ENCODE results near the gene HIGD1C. TPM values are rescaled to one million over a fixed set of nuclear protein-coding genes. Genes with fewer than 3 reads are reported as not detected.
"Not testable (repeated sequence)": the region's sequence is repeated elsewhere in the genome, so short reads cannot be mapped to it uniquely, and the experiment has no call there.

Gene HIGD1C
- total and polyA plus RNA-seq, 2 donors, result not detected

DNA sequence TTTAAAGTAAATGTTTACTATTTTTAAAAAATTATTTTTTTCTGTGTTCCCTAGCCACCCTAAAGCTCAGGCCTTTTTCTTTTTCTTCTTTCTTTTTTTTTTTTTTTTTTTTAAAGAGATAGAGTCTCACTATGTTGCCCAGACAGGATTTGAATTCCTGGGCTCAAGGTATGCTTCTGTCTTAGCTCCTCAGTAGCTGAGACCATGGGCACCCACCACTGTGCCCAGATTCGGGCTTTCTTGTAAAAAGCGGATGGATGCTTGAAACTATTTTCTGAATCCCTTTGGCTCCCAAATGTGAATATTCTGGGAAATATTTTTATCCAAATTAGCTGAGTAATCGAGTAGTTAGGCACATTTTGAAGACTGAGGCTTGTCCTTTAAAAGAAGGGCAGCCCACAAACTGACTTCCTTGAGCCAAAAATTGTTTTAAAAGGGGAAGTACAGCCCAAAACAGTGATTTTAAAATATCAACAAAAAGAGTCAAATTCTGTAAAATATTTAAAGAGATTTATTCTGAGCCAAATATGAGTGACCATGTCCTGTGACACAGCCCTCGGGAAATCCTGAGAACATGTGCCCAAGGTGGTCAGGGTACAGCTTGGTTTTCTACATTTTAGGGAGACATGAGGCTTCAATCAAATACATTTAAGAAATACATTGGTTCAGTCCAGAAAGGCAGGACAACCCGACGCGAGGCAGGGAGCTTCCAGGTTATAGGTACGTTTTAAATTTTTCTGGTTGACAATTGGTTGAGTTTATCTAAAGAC is 28.8 kb upstream of the HIGD1C start:
- no peak overlapping the region for H3K4me3 ChIP-seq (ENCODE audit: low read length in 2 of 2)
- H3K27me3 ChIP-seq (ENCODE audit: control insufficient read depth in 2 of 2, insufficient read depth in 1 of 2, low read length in 1 of 2), result no peaks in the 10 kb centered on the region
- DNase-seq (ENCODE audit: low read depth in 6 of 9, low spot score in 9 of 9), result no peak
- WGBS, result 32% methylated on average over 8 of the region's 8 CpGs
- H3K9me3 ChIP-seq (ENCODE audit: control insufficient read depth in 2 of 2, insufficient read depth in 1 of 2, low read length in 1 of 2), result no peaks in the 10 kb centered on the region
- peak overlapping the region; percentile 60 to 95 for H3K27ac ChIP-seq (ENCODE audit: low read depth in 1 of 2, low read length in 1 of 2)
- H3K4me1 ChIP-seq (ENCODE audit: control insufficient read depth in 2 of 2, insufficient read depth in 2 of 2, low read length in 2 of 2), result peaks cover 23 to 44% of the 10 kb centered on the region in 2 donors
- no peaks in the 10 kb centered on the region for H3K36me3 ChIP-seq (ENCODE audit: control insufficient read depth in 2 of 2, insufficient read depth in 2 of 2, low read length in 1 of 2)

DNA sequence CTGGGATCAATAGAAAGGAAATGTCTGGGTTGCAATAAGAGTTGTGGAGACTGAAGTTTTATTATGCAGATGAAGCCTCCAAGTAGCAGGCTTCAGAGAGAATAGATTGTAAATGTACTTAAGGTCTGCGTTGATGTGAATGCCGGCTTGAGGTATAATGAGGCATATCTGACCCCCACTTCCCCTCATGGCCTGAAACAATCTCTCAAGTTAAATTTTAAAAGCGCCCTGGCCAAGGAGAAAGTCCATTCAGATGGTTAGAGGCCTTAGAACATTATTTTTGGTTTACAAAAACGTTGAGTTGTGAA is 28.3 kb upstream of the HIGD1C start:
- Histone ChIP-seq H3K36me3 (ENCODE audit: control insufficient read depth in 2 of 2, insufficient read depth in 2 of 2, low read length in 1 of 2) (no peaks in the 10 kb centered on the region), H3K4me1 (ENCODE audit: control insufficient read depth in 2 of 2, insufficient read depth in 2 of 2, low read length in 2 of 2) (peaks cover 28 to 50% of the 10 kb centered on the region in 2 donors), H3K4me3 (ENCODE audit: low read length in 2 of 2) (peak overlapping the region in 1 of 2 donors; percentile 42), H3K27me3 (ENCODE audit: control insufficient read depth in 2 of 2, insufficient read depth in 1 of 2, low read length in 1 of 2) (no peaks in the 10 kb centered on the region), H3K9me3 (ENCODE audit: control insufficient read depth in 2 of 2, insufficient read depth in 1 of 2, low read length in 1 of 2) (no peaks in the 10 kb centered on the region), H3K27ac (ENCODE audit: low read depth in 1 of 2, low read length in 1 of 2) (peak overlapping the region; percentile 91 to 95)
- no peak for DNase-seq (ENCODE audit: low read depth in 6 of 9, low spot score in 9 of 9)
- WGBS, result 4% methylated on average over 4 of the region's 4 CpGs

DNA sequence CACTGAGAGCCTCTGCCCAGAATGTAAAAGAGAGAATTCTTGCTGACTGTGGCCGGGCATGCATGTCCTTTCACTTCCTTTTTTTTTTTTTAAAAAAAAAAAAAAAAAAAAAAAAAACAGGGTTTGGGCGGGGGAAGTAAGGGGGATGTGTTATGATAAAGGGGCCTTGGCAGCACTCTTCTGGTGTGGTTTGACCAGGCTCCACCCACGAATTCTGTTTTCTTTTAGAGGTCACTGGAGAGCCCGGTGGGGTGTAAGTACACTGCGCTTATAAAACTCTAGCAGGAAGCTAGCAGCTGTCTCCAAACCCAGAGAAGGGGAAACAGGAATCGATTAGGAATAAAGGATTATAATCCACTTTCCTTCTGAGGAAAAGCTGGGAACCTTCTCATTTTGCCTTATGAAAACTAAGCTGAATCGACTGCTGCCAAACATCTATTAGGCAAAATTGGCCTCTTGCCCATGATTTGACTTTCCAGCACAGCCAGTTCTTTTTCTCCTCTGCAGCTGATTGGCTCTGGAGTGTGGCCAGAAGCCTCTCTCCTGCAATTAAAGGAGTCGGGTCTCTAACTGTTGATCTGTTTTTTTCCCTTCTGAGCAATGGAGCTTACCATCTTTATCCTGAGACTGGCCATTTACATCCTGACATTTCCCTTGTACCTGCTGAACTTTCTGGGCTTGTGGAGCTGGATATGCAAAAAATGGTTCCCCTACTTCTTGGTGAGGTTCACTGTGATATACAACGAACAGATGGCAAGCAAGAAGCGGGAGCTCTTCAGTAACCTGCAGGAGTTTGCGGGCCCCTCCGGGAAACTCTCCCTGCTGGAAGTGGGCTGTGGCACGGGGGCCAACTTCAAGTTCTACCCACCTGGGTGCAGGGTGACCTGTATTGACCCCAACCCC is 27.7 kb upstream of the HIGD1C start:
- peak overlapping the region; percentile 42 to 55 for H3K4me3 ChIP-seq (ENCODE audit: low read length in 2 of 2)
- H3K4me1 ChIP-seq (ENCODE audit: control insufficient read depth in 2 of 2, insufficient read depth in 2 of 2, low read length in 2 of 2), result peaks cover 28 to 50% of the 10 kb centered on the region in 2 donors
- no peaks in the 10 kb centered on the region for H3K27me3 ChIP-seq (ENCODE audit: control insufficient read depth in 2 of 2, insufficient read depth in 1 of 2, low read length in 1 of 2)
- under 1% methylated on average over 13 of the region's 13 CpGs for WGBS
- no peaks in the 10 kb centered on the region for H3K9me3 ChIP-seq (ENCODE audit: control insufficient read depth in 2 of 2, insufficient read depth in 1 of 2, low read length in 1 of 2)
- H3K27ac ChIP-seq (ENCODE audit: low read depth in 1 of 2, low read length in 1 of 2), result peak overlapping the region; percentile 91 to 95
- no peaks in the 10 kb centered on the region for H3K36me3 ChIP-seq (ENCODE audit: control insufficient read depth in 2 of 2, insufficient read depth in 2 of 2, low read length in 1 of 2)
- peak in 8 of 9 donors; percentile 33 to 72 (median 42) for DNase-seq (ENCODE audit: low read depth in 6 of 9, low spot score in 9 of 9)

DNA sequence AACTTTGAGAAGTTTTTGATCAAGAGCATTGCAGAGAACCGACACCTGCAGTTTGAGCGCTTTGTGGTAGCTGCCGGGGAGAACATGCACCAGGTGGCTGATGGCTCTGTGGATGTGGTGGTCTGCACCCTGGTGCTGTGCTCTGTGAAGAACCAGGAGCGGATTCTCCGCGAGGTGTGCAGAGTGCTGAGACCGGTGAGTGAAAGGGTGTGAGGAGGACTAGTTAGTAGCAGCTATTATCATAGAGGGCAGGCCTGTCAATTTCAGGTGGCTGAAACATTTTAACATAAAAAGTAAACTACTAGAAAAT is 27.0 kb upstream of the HIGD1C start:
- WGBS, result 1% methylated on average over 7 of the region's 7 CpGs
- H3K4me3 ChIP-seq (ENCODE audit: low read length in 2 of 2), result peak overlapping the region; percentile 42 to 55
- H3K27ac ChIP-seq (ENCODE audit: low read depth in 1 of 2, low read length in 1 of 2), result peak overlapping the region; percentile 72 to 95
- peaks cover 0 to 3% of the 10 kb centered on the region in 2 donors for H3K36me3 ChIP-seq (ENCODE audit: control insufficient read depth in 2 of 2, insufficient read depth in 2 of 2, low read length in 1 of 2)
- H3K4me1 ChIP-seq (ENCODE audit: control insufficient read depth in 2 of 2, insufficient read depth in 2 of 2, low read length in 2 of 2), result peaks cover 28 to 50% of the 10 kb centered on the region in 2 donors
- peak in 7 of 9 donors; percentile 25 to 87 (median 69) for DNase-seq (ENCODE audit: low read depth in 6 of 9, low spot score in 9 of 9)
- H3K27me3 ChIP-seq (ENCODE audit: control insufficient read depth in 2 of 2, insufficient read depth in 1 of 2, low read length in 1 of 2), result no peaks in the 10 kb centered on the region
- H3K9me3 ChIP-seq (ENCODE audit: control insufficient read depth in 2 of 2, insufficient read depth in 1 of 2, low read length in 1 of 2), result no peaks in the 10 kb centered on the region

DNA sequence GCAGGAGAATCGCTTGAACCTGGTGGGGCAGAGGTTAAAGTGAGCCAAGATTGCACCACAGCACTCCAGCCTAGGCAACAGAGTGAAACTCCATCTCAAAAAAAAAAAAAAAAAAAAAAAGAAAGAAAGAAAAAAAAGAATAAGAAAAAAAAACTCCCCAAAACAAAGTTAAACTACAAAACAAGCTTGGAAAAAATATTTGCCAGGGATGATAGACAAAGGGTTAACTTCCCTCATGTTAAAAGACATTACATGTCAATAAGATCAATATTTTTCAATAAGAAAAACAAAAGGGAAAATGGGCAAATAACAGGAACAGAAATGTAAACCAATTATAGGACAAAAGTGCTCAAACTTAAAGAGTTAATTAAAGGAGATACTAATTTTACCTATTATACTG is 26.4 kb upstream of the HIGD1C start:
- H3K27ac ChIP-seq (ENCODE audit: low read depth in 1 of 2, low read length in 1 of 2), result peak overlapping the region; percentile 54 to 95
- H3K27me3 ChIP-seq (ENCODE audit: control insufficient read depth in 2 of 2, insufficient read depth in 1 of 2, low read length in 1 of 2), result no peaks in the 10 kb centered on the region
- peaks cover 0 to 3% of the 10 kb centered on the region in 2 donors for H3K36me3 ChIP-seq (ENCODE audit: control insufficient read depth in 2 of 2, insufficient read depth in 2 of 2, low read length in 1 of 2)
- WGBS, result 47% methylated on average over 1 of the region's 1 CpG
- no peaks in the 10 kb centered on the region for H3K9me3 ChIP-seq (ENCODE audit: control insufficient read depth in 2 of 2, insufficient read depth in 1 of 2, low read length in 1 of 2)
- no peak for DNase-seq (ENCODE audit: low read depth in 6 of 9, low spot score in 9 of 9)
- peaks cover 28 to 50% of the 10 kb centered on the region in 2 donors for H3K4me1 ChIP-seq (ENCODE audit: control insufficient read depth in 2 of 2, insufficient read depth in 2 of 2, low read length in 2 of 2)
- peak overlapping the region; percentile 42 to 55 for H3K4me3 ChIP-seq (ENCODE audit: low read length in 2 of 2)

DNA sequence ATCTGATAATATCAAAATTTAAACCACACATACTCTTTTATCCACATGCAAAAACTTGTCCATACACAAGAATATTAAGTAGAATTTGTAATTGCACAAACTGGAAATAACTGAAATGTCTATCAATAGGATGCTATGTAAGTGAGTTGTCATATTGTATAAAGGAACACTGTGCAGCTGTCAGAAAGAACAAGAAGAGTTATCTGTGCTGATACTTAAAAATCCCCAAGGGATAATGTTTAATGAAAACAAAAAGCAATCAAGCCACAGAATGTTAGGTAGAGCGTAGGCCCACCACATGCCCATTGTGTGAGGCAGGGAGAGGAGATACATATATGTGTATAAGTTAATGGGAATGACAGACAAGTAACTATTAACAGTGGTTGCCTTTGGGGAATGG is 25.9 kb upstream of the HIGD1C start:
- no peaks in the 10 kb centered on the region for H3K27me3 ChIP-seq (ENCODE audit: control insufficient read depth in 2 of 2, insufficient read depth in 1 of 2, low read length in 1 of 2)
- H3K36me3 ChIP-seq (ENCODE audit: control insufficient read depth in 2 of 2, insufficient read depth in 2 of 2, low read length in 1 of 2), result peaks cover 3% of the 10 kb centered on the region in 2 donors
- WGBS, result 76% methylated on average over 1 of the region's 1 CpG
- peak overlapping the region in 1 of 2 donors; percentile 26 for H3K27ac ChIP-seq (ENCODE audit: low read depth in 1 of 2, low read length in 1 of 2)
- no peaks in the 10 kb centered on the region for H3K9me3 ChIP-seq (ENCODE audit: control insufficient read depth in 2 of 2, insufficient read depth in 1 of 2, low read length in 1 of 2)
- no peak for DNase-seq (ENCODE audit: low read depth in 6 of 9, low spot score in 9 of 9)
- peaks cover 28 to 50% of the 10 kb centered on the region in 2 donors for H3K4me1 ChIP-seq (ENCODE audit: control insufficient read depth in 2 of 2, insufficient read depth in 2 of 2, low read length in 2 of 2)
- peak overlapping the region; percentile 42 to 55 for H3K4me3 ChIP-seq (ENCODE audit: low read length in 2 of 2)

DNA sequence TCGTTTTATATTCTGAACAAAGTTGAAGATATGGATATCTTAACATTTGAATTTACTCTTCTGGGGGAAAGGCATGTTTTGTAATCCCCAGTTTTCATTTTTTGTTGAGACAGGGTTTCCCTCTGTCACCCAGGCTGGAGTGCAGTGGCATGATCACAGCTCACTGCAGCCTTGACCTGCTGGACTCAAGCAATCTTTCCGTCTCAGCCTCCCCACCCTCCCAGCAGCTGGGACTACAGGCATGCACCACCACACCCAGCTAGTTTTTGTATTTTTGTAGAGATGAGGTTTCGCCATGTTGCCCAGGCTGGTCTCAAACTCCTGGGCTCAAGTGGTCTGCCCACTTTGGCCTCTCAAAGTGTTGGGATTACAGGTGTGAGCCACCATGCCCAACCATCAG is 25.4 kb upstream of the HIGD1C start:
- 74% methylated on average over 3 of the region's 3 CpGs for WGBS
- DNase-seq (ENCODE audit: low read depth in 6 of 9, low spot score in 9 of 9), result not testable (repeated sequence)

DNA sequence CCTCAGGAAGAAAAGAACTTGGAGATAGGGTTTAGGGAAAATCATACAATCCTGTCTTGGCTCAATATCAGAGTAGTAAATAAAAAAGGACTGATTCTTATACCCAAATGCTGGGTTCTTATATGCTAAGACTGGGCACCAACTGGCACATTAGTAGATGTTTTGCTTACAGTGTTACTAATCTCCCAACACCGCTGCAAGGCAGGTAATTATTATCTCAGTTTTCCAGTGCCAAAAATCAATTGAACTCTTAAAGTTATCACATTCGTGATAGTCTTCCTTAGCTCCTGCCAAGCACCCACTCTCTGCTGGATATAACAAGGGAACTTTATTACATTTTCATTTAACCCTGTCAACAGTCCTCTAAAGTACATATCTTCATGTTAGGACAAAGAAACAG is 25.0 kb upstream of the HIGD1C start:
- H3K4me1 ChIP-seq (ENCODE audit: control insufficient read depth in 2 of 2, insufficient read depth in 2 of 2, low read length in 2 of 2), result peaks cover 30 to 50% of the 10 kb centered on the region in 2 donors
- 85% methylated on average over 2 of the region's 2 CpGs for WGBS
- no peak for DNase-seq (ENCODE audit: low read depth in 6 of 9, low spot score in 9 of 9)

More for the DNA sequence above, 25.4 kb upstream of the HIGD1C start:
- H3K4me3 ChIP-seq (ENCODE audit: low read length in 2 of 2), result peak overlapping the region; percentile 42 to 55
- H3K9me3 ChIP-seq (ENCODE audit: control insufficient read depth in 2 of 2, insufficient read depth in 1 of 2, low read length in 1 of 2); H3K27me3 ChIP-seq (ENCODE audit: control insufficient read depth in 2 of 2, insufficient read depth in 1 of 2, low read length in 1 of 2); H3K36me3 ChIP-seq (ENCODE audit: control insufficient read depth in 2 of 2, insufficient read depth in 2 of 2, low read length in 1 of 2): not testable (repeated sequence)
- peak overlapping the region in 1 of 2 donors; percentile 26 for H3K27ac ChIP-seq (ENCODE audit: low read depth in 1 of 2, low read length in 1 of 2)
- peaks cover 30 to 50% of the 10 kb centered on the region in 2 donors for H3K4me1 ChIP-seq (ENCODE audit: control insufficient read depth in 2 of 2, insufficient read depth in 2 of 2, low read length in 2 of 2)

DNA sequence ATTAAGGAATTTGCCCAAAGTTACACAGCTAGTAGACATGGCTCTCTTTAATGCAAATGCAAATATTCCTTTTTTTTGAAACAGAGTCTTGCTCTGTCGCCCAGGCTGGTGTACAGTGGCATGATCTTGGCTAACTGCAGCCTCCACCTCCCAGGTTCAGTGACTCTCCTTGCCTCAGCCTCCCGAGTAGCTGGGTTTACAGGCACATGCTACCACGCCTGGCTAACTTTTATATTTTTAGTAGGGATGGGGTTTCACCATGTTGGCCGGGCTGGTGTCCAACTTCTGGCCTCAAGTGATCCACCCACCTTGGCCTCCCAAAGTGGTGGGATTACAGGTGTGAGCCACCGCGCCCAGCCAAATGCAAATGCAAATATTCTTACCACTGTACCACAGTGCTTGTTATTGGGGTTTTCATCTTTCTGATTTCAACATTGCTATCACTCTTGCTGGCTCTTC is 24.5 kb upstream of the HIGD1C start:
- Histone ChIP-seq H3K27ac (ENCODE audit: low read depth in 1 of 2, low read length in 1 of 2) (peak overlapping the region; percentile 61 to 70), H3K27me3 (ENCODE audit: control insufficient read depth in 2 of 2, insufficient read depth in 1 of 2, low read length in 1 of 2) (no peaks in the 10 kb centered on the region), H3K9me3 (ENCODE audit: control insufficient read depth in 2 of 2, insufficient read depth in 1 of 2, low read length in 1 of 2) (no peaks in the 10 kb centered on the region), H3K4me3 (ENCODE audit: low read length in 2 of 2) (peak overlapping the region; percentile 42 to 55), H3K4me1 (ENCODE audit: control insufficient read depth in 2 of 2, insufficient read depth in 2 of 2, low read length in 2 of 2) (peaks cover 28 to 49% of the 10 kb centered on the region in 2 donors), H3K36me3 (ENCODE audit: control insufficient read depth in 2 of 2, insufficient read depth in 2 of 2, low read length in 1 of 2) (peaks cover 3 to 8% of the 10 kb centered on the region in 2 donors)
- DNase-seq (ENCODE audit: low read depth in 6 of 9, low spot score in 9 of 9), result no peak
- WGBS, result 95% methylated on average over 6 of the region's 6 CpGs

More for the DNA sequence above, 25.0 kb upstream of the HIGD1C start:
- Histone ChIP-seq H3K36me3 (ENCODE audit: control insufficient read depth in 2 of 2, insufficient read depth in 2 of 2, low read length in 1 of 2) (peaks cover 3 to 8% of the 10 kb centered on the region in 2 donors), H3K27me3 (ENCODE audit: control insufficient read depth in 2 of 2, insufficient read depth in 1 of 2, low read length in 1 of 2) (no peaks in the 10 kb centered on the region), H3K4me3 (ENCODE audit: low read length in 2 of 2) (peak overlapping the region; percentile 42 to 55), H3K27ac (ENCODE audit: low read depth in 1 of 2, low read length in 1 of 2) (no peak overlapping the region), H3K9me3 (ENCODE audit: control insufficient read depth in 2 of 2, insufficient read depth in 1 of 2, low read length in 1 of 2) (no peaks in the 10 kb centered on the region)
